ENCODE data around the gene SERPINI1. TPM values are rescaled to one million over a fixed set of nuclear protein-coding genes. Genes with fewer than 3 reads are reported as not detected.

The SERPINI1 gene
- total and polyA plus RNA-seq, 9 of the 15 experiments (the other 6 are each of a cell fraction or from before 2014, with no cell fraction given): 1.6 to 9.9 (median 3.5) TPM

DNA sequence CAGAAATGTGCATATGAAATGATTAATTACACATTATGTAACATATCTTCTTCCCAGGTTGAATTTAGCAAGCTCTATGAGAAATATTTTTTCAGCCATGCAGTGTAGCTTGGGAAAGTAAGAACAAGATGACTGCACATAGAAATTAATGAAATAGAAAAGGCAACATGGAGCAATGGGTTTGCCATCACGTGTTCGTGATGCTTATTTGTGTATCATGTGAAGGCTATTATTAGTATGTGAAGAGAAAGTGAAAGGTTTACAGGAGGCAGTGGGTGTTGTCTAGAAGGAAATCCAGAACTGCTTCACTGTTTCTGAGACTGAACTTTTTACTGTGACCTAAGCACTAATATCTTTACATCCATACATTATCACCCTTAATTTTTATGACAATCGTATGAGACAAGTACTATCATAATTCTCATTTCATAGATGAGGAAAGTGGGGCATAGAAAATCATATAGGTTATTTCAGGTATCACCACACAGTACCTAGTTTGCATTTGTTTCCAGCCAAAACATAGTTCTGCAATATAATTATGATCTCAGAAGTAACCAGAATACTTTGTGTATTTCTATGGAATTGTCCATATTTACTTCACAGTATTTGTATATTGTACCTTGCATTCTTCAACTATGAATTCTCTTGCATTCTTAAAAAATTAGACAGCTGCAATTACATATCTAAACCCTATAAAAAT, 14.9 kb downstream of the SERPINI1 start (continued):
- no peak for TF ChIP-seq CREBBP (IDR thresholded peaks at IDR 0.05; ENCODE audit: low read depth, low read length)
- no peak for TF ChIP-seq ZBTB2 (IDR thresholded peaks at IDR 0.05)
- TF ChIP-seq ZNF592 (IDR thresholded peaks at IDR 0.05): no peak
- TF ChIP-seq MYC (IDR thresholded peaks at IDR 0.05; ENCODE audit: low read depth, low read length): no peak
- TF ChIP-seq MYC (CRISPR knock-in tag; IDR thresholded peaks at IDR 0.05; ENCODE audit: borderline replicate concordance, low read depth): no peak

Data from K562 (cell line).